ENCODE measurements around the gene QARS1.
A peak's percentile ranks its signal among the peaks of the same experiment; 100 is the strongest.

Gene QARS1

DNA sequence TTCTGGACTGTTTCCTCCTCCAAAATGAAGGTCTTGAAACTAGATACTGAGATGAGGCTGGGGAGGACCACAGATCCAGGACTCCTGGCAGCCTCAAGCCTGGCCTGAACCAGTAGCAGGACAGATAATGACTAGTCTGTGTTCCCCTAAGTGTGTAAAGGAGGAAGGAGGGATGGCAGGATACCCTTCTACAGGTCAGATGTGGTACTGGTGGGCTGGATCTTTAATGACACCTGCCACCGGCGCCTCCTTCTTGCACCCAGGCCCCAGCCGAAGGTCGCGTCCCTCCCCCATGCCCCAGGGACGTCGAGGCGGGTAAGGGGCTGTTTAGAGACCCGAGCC lies 15.5 kb upstream of the QARS1 start:
- DNase-seq = no peak

DNA sequence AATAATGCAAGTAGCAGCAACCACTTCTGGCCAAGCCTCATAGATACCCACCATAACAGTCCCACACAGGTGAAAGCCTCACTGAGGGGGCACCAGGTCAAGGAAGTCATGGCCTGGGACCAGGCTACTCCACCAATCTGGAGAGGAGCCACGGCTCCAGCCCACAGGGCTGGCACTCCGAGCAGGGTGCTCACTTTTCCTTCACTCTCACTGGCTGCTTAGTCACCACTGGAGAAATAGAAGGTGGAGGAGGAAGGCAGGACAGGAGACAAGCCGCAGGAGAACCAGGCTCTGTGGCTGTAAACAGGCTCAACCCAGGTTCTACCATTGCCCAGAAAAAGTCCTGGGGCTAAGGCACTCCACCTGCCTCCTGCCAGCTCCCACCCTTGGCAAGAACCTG lies 14.9 kb upstream of the QARS1 start:
- DNase-seq = no peak

DNA sequence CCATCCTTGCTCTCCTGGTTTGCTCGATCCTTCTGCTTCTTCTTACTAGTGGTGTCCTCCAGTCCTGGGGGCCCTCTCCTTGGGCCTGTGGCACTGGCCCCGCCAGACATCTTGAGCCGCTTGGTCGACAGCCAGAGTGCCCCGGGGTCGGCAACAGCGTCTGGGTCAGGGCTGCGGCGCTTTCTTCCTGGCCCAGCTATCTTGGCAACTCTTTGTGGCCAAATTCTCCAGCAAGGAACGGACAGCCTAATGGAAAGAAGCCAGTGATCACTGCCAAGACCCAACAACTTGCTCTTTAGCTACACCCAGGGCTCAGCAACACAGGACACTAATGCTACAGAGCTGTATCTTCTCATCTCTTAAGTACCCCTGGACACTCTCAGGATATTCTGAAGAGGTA lies 14.5 kb upstream of the QARS1 start:
- DNase-seq = no peak

DNA sequence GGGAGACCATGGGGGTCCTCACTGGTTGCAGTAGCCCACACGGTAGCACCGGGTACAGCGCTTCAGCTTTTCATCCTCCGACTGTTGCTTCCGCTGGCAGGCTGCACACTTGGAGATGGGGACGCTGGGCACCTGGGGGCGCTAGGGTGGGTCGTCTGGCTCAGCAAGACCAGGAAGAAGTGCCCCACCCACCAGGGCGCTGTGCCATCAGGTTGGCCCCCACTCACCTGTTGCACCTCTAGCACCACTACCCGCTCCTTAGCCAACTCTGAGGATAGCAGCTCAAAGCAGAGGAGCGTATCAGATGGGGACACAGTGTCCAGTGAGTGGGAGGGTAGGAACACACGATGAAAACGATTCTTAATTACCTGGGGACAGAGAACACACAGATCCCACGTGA lies 7.7 kb upstream of the QARS1 start:
- no peak for DNase-seq

DNA sequence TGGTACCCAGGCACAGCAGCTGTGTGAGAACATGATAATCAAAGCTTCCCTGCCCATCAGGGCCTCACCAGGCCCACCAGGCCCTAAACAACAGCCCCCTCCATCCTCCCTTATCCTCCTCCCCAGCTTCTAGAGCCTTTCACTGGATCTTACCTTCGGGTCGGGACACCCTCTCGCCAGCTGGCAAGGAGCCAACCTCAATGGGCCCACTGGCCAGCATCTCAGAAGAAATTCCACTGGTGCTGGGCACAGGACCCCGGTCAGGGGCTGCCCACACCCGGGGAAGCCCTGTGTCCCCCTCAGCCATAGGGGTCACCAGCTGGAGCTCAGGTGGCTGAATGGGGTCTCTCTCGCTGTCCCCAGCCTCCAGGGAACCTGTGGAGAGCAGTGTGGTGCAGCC lies 6.8 kb upstream of the QARS1 start:
- DNase-seq = no peak

DNA sequence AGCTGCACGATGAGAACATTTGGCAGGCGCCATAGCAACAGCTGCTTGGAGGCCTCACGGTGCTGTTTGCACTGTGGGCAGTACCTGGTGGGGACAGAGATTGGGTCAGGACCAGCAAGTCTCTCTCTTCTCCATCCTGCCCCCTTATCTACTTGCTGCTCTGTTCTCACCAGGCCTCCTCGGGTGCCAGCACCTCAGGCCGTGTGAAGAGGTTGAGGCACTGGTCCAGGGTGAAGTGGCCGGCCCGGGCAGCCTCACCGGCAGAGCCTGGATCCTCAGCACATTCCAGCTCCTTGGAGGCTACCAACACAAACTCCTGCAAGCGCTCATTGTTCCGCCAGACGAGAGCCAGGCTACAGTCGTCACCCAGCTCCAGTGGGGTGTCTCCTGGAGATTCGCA lies 6.2 kb upstream of the QARS1 start:
- no peak for DNase-seq

DNA sequence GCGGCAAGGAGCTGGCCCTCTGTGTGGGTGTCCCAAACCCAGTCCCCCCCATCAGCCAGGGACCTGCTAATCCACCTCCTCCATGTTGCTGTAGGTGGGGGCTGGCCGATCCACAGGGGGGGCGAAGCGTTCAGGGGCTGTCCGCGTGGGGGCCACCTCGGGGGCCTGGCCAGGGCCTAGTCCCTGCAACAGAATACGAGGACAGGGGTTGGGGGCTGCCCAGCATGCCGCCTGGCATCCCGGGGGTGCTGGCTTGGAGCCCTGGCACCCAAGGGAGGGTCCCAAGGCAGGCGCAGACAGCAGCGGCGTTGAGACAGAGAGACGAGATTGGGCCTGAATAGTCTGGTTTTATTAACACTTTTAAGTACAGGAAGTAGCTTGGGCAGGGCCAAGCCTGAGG lies 3.8 kb upstream of the QARS1 start:
- no peak for DNase-seq

DNA sequence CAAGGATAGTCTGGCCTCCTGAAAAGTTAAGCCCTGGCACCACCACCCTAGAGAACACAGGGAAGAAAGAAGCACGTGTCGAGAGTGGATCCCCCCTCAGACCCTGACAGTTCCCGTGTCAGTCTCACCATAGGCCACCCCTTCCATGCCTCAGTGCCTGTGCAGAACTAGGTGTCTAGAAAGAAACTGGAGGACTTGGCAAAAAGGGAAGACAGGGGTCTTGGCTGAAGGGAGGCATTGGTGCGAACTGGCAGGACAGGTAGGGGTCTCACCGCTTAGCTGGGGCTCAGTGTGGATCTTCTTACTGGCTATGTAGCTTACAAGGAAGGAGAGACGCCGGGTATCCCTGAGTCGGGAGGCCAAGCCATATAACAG lies 518 bp downstream of the QARS1 start:
- no peak for DNase-seq

DNA sequence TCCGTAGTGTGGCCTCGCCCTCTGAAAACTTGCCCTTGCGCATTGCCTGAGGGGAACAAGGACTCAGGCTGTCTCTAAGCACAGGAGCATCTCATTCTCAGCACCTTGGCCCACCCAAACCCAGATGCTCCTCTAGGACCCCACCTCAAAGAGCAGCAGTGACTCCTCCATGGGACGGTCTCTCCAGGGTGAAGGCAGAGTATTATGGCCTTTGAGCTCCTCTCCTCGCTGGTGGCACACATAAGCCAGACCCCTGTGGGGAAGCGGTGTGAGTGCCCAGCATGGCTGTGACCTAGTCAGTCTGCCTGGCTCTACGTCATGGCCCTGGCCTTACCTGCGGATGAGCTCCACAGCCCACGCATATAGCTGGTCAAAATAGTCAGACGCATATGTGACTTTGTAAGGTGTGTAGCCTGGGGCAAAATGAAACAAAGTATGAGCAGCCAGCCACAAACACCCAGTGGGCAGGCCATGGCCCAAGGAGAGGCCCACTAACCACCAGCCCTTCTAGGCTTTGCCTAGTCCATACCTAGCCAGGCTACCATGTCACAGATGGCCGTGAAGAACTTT lies 4.4 kb downstream of the QARS1 start:
- no peak for DNase-seq

DNA sequence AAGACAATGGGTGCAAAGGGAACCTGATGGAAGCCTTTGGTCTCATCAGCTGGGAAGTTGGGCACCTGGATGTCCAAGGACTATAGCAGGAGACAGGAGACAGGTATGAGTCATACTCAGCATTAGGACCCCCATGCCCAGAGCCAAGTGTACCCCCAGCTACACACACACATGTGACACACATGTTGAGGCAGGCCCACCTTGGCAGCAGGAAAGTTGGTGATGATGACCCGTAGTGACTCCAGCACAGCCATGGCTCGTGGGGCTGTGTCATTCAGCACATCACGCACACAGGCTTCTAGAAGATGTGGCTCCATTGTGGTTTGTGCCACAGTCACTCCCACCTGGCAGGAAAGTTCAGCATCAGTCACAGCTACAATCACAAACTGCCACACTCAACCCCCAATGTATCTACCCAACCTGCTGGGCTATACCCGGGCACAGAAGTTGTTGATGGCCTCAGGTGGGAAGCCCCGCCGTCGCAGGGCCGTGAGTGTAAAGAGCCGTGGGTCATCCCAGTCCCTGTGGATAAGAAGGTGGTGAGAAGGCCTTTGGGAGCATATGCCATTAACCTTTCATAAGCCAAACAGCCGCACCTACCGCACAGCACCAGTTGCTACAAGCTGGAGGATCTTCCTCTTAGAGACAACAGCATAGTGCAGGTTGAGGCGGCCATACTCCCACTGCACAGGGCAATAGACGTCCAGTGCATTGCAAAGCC lies 5.5 kb downstream of the QARS1 start:
- DNase-seq = no peak

DNA sequence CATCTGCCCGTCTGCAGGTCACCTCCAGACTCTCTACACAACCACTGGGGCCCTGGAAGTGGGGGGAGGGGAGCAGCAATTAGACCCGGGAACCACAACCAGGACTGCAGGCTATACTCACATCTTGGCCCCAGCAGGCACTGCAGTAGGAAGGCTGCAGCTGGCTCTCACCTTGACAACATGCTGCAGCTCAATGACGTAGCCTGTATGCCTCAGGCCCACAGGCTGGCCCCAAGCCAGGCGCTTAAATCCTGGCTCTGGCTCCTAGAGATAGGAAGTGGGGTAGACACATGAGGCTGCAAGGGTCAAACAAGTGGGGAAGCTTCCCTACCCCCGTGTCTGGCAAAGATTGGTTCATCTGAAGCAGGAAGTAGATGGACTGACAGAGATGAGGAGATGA lies 6.1 kb downstream of the QARS1 start:
- no peak for DNase-seq

DNA sequence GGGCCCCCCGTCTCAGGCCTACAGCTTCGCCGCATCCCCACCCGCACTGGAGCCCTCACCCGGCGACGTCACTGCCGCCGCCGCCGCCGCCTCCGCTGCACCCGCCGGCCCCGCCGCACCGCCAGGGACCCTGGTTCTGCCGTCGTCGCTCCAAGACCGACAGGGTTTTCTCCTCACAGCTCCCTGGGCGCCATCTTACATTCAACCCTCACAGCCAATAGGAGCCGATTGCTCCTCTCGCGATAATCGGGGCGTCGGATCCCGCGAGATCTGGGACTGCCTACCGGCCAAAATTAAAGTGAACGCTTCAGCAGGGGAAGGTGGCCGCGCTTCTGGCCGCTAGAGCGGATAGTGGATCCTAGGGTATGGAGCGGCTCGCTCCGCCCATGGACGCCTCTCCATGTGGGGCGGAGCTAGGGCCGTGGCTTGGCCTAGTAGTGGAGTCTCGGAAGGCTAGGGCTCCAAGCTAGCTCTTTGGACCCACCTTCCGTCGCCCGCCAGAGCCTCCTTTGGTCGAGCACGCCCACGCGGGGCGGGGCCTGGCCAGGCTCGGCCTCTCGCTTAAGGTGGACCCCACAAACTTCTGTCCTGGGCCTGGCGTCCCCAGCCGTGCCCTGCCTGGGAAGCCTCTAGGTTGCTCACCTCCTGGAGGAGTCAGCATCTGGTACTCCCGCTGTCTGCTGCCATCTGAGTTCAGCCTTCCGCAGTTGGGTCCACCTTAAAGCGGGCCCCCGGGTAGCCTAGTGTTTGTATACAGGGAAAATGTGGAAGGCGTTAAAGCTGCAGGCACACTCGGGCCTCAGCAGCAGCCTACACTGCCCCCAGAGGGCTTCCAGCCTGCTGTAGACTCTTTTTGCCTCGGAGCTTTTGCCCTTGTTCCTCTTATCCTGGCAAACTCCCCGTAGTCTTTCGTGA lies 10.4 kb downstream of the QARS1 start, which contains the start of gene QRICH1:
TSS of gene QRICH1 (minus strand) at position 219 of the 915 bp plus-strand sequence. CDS start 17,054 bp downstream, outside the sequence.
- DNase-seq = peak; percentile 90

DNA sequence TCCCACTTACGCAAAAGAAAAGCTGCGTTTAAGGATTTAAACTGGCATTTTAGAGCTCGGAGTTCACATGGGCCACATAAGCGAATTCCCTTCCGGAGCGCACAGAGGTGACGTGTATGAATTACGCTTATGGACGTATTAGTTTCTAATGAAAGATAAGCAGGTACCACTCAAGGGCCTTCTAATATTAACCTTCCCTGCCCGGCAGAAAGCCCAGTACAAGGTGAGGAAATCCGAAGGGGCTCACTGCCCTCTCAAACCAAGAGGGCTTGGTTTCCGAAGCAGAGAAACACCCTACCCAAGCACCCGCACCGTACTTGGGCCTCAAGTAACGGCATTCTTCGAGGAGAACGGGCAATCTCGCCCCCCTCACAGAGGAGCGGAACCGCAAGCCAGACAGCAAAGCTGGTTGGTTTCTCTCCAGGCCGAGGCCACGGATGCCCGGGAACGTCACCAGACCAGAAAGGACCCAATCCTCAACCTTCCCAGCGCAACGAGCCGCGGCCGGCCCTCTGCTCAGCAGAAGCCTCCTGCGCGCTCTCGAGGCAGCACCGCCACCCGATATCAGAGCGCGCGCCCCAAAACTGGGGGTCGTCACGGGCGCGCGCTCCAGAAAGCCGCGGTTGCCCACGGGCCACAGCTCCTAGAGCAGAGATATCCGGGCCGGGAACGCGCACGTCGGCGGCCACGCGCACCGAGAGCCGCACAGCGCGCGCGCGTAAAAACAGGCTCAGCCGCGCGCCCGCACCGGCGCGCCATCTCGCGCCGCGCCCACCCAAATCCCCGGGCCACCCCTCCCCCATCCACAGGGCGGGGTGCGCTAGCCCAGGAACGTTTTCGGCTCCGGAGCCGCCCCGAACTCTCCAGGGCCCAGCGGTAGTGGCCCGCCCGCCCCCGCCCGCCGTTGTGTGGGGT lies 11.4 kb downstream of the QARS1 start:
- DNase-seq = peak; percentile 44

DNA sequence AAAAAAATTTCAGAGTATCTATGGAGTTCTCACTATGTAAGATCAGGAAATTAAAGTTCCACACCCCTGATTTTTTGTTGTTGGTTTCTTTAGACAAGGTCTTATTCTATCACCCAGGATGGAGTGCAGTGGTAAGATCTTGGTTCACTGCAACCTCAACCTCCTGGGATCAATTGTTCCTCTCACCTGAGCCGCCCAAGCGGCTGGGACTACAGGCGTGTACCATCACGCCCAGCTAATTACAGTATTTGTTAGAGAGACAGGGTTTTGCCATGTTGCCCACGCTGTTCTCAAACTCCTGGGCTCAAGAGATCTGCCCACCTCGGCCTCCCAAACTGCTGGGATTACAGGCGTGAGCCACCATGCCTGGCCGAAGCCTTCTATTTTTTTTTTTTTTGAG lies 23.1 kb downstream of the QARS1 start:
- no peak for DNase-seq

DNA sequence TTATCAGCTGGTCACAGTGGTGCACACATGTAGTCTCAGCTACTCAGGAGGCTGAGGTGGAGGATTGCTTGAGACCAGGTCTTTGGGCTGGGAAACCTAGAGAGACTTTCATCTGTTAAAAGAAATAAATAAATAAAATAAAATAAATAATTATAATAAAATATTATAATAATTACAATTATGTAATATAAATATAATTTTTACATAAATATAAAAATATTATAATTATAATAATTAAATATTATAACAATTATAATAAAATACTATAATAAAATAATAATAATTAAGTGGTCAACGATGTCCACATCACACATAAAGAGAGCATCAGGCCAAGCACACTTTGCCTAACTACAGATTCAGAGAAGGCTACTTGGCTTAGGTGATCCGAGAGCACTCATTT lies 25.3 kb downstream of the QARS1 start:
- DNase-seq = no peak

DNA sequence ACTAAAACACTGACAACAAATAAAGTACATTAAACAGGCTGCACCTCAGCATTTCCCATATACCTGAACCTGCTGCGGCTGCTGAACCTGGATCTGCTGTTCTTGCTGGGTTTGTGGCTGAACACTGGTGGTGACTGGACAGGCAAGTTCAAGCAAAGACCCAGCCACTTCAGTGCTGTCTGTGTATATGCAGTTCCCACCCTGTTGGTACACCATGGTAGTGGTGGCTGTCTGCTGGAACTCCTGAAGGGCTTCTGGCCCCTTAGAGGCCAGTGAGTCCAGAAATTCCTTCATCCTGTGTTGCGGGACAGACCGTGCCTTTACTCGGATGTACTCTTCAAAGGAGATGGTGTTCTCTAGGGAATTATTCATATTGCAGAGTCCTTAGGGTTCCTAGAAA lies 27.9 kb downstream of the QARS1 start:
- no peak for DNase-seq

DNA sequence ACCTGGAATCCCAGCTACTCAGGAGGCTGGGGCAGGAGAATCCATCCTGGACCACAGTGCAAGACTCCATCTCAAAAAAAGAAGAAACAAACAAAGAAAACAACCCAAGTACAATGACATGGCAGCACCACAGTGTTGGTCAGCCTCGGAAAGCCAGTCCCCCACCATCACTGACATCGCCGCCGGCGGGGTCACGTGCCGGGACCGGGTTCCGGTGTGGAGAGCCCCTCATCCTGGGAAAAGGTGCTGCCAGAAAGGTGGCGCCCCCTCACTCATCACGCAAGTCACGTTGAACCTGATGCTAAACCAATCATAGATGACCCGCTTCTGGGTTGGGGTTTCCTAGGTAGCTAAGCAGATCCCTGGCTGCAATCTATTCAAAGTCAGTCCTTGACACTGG lies 28.4 kb downstream of the QARS1 start:
- no peak for DNase-seq

DNA sequence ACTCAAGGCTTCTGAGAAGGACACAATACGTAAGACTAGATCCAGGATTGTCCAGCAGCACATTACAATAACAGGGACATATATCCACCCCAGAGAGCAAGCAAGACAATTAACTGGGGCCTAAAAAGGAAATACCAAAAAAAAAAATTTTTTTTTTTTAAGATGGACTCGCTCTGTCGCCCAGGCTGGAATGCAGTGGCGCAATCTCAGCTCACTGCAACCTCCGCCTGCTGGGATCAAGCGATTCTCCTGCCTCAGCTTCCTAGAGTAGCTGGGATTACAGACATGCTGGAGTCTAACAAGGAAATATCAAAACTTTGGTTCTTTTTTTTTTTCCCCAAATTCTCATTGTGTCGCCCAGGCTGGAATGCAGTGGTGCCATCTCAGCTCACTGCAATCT lies 46.5 kb downstream of the QARS1 start:
- no peak for DNase-seq

DNA sequence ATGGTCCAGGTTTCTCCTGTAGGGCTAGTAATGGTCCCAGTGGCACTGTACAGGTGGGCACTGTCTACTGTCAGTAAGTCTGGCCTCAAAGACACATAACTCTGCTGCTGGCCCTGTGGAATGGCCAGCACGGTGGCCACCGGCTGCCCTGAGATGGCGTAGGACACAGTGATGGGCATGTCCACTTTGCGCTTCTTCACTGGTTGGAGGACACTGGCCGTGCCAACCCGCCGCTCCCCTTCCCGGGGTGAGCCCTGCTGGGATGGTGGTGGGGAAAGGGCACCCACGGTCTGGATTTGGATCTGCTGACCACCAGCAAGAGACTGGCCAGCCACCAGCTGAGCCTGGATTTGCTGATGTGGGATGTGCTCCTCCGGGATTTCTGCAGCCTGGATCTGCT lies 47.3 kb downstream of the QARS1 start:
- DNase-seq = no peak

DNA sequence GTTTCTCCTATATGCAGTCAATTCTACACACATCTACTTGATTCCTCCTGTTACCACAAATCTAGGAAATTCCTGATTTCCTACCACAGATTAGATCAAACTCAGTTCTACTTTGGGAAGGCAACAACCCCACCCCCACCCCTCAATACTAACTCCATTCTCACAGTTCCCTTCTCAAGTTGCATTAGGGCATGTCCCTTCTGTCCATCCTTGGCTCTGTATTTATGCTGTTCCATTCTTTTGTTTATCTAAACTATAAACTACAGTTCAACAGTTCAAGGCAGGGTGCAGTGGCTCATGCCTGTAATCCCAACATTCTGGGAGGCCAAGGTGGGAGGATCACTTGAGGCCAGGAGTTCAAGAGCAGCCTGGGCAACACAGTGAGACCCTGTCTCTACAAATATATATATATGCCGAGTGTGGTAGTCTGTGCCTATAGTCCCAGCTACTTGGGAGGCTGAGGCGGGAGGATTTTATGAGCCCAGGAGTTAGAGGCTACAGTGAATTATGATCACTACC lies 50.2 kb downstream of the QARS1 start:
- DNase-seq = no peak

DNA sequence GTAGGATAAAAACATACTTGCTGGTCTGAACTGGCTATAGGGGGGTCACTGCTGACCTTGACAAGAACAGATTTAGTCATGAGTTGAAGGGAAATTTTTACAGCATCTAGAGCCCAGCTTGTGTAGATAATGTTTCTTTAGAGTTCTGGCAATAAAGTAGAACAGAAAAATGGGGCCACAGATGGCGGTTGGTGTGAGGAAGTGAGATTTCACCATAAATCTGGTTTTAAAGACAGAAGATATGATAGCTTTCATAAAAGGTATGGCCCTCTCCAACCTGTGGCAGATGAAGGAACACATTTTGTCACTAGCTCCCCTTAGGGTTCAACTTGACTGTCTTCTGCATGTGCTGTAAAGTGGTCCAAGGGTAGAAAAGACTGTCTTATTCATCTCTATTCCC lies 51.0 kb downstream of the QARS1 start:
- no peak for DNase-seq
